Mesenteric fat pad (tissue), 1 donor: Measurements from ENCODE around the gene RPS6KA2. TPM values are rescaled to one million over a fixed set of nuclear protein-coding genes. Genes with fewer than 3 reads are reported as not detected.

ENCODE experiments used
- DNase-seq: peaks from one replicate; pipeline ENCODE4 v3.0.0-alpha.2; 2020; ENCODE audit warnings: low spot score
- total RNA-seq: library from RNA; stranded (reverse); fragmentation: NEBNext Ultra II Directional; extraction: Animal tissue kit (Norgen Biotek cat#: 25700); gene quantifications from one replicate; pipeline ENCODE4 v1.2.1, GENCODE V29; 2021
- donor health status: DM: yes; HTN: yes; CAD: no.

RPS6KA2 gene
- total RNA-seq, 1 donor from 2014 or later, result 45.2 TPM

DNA sequence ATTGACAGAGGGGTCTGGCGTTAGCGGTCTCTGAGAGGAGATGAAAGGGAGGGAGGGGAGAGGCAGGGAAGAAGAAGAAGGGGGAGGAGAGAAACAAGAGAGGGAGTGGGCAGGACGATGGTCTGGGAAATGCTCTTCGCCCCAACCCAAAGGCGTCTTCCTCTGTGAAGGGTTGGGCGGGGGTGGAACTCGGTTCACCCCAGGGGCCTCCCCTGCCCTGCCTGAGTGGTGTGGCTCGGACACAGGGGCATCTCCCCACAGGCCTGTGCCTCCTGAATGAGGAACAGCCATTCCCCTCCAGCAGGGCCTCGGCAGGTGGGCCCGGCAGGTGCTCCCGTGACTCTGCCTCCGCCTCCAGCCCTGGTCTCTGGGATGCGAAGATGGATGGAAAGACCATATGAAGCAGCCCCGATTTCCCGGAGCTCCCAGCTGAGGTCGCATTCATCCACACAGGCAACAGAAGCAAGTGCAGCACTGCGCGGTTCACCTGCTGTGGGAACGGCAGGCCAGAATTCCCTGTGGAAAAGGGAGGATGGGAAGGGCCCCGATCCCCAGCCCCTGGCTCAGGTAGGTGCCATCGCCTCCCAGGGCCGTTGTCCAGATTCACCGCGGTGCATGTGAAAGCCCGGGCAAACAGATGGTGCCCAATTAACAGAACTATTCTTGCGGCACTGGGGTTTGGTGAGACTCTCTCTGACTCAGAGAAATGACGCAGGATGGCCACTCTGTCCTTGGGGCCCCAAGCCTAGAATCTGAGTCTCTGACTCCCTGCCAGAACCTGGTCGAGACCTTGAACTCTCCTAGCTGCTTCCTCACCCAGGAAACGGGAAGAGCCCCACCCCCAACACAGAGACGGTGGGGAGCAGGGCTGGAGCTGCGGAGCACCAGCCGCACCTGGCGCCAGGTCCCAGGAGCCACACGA lies 29.4 kb upstream of the RPS6KA2 start:
- DNase-seq, result no peak

DNA sequence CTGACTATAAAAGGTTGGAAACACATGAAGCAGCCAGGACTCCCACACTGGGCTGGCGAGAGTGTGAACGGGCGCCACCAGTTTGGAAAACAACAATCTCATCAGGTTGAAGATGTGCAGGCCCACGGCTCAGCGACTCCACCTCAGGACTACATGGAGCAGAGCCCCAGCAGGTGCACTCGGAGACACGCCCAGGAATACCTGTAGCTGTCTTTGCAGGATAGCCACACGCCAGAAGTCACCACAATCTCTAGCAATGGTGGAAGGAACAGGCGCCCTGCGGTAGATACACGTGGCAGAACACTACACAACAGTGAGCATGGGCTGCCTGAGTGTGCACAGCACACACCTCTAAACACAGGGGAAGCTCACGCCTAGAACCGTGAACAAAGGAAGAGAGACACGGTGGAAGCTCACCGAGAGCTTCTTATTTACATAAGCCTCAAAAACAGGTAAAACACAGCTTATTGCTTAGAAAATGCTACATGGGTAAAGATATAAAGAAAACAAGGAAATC lies 28.7 kb upstream of the RPS6KA2 start:
- DNase-seq, result no peak

DNA sequence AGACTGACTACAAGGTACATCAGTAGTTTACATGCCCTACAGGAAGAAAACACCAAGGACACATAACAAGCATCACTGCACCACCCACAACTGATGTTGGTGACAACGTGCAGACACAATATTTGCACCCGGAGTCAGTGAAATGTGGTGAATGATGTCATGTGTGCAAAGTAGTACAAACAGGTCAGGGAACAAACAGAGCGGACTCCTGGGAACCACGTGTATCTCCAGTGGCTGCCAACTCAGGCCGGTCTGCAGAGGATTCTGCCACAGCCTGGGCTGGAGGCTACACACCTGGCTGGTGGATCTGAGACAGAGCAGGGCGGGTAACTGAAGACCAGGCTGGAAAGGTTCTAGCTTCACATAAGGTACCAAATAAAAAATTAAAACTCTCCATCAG lies 28.2 kb upstream of the RPS6KA2 start:
- no peak for DNase-seq

DNA sequence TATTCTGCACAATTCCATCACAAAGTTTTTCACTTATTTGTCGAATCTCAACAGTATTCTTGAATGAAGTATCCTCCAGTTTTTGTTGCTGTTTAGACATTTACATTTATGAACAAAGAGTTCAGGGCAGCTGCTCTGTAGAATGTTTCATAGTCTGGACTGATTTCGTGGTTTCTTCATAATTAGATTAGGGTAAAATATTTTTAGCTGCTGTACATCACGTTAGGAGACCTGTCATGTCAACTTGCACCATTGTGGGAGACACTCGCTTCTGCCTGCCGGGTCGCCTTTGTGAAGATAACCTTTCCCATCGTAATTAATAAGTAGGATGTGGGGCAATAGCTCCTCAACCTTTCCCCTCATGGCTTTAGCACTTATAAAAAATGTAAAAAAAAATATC lies 27.5 kb upstream of the RPS6KA2 start:
- no peak for DNase-seq

DNA sequence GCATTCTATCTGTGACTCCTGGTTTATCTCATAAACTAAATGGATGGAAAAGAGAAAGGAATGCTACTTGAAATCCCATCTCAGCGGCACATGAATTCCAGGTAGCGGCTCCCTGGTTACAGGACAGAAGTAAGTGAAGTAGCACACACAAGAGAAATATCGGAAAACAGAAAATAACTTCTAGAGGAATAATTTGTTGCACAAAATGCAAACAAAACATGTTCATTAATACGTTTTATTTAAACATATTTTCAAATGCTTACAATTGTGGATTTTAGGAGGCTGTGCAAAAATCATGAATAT lies 26.5 kb upstream of the RPS6KA2 start:
- no peak for DNase-seq

DNA sequence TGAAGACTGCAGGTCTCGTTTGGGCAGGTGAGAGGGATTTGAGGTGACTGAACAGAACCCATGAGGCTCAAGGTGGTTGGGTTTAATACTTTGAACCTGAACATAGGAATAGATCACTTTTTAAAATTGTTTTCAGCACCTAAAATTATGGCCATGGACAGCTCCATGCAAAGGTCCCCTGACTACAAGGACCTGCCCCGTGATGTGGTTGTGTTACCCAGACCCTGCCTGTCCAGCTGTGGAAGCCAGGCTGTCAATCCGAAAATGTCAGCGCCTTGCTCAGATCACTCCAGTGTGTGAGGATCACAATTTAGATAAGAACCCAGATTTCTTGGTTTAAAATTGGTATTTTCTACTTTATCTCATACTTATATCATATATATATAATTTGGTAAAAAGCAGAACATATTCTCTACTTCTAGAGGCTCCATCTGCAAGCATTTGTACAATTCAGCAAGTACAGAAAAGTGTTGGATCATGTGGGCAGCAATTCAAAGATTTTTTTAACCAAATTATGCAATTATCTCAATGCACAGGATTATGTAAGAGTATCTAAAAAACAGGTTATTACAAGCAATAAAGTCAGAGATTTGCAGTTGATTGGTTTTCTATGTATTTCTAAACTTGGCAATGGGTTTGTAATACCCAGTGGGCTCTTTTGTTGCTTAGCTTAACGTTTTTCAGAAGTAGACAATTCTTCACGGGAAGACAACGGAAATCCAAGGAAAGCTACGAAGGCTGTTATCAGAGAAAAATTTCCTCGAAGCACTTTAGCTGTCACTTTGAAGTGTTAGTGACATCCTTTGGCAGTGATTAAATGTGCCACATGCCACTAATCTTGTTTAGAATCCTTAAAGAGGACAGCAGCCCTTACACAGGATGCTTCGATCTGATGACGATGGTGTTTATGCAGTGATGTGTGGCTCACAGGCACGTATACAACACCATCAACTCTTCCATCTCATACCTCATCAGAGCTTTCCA lies 24.1 kb upstream of the RPS6KA2 start:
- no peak for DNase-seq

DNA sequence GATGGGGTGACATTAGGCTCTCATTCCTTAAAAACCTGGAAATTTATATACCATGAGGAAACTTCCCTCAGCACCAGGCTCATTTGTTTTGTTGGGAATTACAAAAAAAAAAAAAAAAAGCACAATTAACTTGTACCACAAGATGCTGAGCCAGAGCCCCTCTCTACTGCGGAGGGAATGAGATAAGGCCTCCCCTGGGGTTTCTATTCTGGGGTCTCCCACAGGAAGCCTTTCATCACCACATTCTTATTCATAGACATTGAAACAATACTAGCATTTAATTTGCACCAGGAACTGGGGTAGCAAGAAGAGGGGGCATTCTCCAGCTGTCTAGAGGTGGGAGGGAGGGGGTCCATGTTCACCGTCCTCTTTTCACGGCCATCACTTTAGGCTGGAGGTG lies 23.0 kb upstream of the RPS6KA2 start:
- DNase-seq, result no peak

DNA sequence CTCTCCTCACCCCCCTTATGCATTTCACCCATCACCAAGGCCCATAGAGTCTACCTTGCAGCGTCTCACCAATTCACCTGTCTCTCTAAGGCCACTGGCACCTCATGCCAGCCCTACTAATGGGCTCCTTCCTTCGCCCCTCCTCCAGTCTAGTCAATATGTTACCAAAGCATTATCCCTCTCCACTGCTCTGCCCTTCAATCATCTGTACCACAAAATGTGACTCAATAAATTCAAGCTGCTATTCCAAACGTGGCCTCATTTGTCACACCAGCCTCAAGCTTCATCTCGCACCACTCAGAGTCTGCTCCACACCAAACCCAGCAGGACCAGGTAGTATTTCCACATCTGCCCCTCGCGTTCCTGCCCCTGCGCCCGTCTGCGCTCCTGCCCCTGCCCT lies 21.8 kb upstream of the RPS6KA2 start:
- DNase-seq, result no peak

DNA sequence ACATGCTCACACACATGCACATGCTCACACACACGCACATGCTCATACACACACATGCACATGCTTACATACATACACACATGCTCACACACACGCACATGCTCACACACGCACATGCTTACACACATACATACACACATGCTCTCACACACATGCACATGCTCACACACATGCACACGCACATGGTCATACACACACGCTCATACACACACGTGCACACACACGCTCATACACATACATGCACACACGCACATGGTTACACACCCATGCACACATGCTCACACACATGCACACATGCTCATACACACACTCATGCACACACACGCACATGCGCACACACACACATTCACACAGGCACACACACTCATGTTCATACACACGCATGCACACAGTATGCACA lies 20.8 kb upstream of the RPS6KA2 start:
- no peak for DNase-seq

DNA sequence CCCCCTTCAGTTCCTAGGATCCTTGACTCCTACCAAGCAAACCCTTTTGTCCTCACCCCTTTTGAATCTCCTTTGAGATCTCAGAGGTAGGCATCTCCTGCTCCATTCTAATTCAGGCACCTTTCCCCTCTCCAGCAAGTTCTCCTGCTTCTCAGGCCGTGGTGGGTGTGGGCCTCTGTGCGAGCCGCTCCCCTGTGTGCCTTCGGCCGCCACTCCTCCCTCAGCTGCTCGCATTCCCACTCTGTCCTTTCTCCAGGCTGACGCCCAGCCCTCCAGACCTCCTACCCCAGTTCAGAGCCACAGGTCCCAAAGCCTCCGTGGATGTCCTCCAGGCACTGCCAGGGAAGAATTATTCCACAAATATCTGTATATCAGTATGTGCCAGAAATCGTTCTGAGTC lies 19.7 kb upstream of the RPS6KA2 start:
- DNase-seq, result no peak

DNA sequence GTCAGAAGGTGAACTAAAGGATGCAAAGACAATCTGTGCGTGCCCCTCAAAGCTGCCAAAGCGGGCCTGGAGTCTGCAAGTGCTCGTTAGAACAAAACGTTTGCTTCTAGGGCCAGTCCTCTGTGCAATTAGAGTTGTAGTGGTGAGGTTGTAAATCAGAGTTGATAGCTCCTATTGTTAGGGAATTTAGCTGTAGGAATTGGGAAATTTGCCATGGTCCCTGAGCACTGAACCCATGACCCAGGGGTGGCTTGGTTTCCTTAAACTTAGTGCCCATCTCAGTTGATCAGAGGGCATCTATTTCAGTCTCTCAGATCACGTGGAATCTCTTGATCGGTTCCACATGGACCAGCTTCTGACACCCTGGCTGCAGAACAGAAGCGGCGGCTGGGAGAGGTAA lies 18.8 kb upstream of the RPS6KA2 start:
- no peak for DNase-seq

DNA sequence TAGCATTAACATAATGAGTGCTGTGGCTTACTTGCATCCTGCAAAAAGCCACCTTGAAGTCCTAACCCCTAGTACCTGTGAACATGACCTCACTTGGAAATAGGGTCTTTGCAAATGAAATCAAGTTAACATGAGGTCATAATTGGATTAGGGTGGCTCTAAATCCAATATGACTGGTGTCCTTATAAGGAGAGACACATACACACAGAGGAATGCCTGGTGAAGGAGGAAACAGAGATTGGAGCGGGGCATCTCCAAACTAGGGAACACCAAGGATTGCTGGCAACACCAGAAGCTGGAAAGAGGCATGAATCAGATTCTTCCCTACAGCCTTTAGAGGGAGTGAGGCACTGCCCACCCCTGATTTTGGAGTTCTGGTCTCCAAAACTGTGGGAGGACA lies 17.6 kb upstream of the RPS6KA2 start:
- DNase-seq, result no peak

DNA sequence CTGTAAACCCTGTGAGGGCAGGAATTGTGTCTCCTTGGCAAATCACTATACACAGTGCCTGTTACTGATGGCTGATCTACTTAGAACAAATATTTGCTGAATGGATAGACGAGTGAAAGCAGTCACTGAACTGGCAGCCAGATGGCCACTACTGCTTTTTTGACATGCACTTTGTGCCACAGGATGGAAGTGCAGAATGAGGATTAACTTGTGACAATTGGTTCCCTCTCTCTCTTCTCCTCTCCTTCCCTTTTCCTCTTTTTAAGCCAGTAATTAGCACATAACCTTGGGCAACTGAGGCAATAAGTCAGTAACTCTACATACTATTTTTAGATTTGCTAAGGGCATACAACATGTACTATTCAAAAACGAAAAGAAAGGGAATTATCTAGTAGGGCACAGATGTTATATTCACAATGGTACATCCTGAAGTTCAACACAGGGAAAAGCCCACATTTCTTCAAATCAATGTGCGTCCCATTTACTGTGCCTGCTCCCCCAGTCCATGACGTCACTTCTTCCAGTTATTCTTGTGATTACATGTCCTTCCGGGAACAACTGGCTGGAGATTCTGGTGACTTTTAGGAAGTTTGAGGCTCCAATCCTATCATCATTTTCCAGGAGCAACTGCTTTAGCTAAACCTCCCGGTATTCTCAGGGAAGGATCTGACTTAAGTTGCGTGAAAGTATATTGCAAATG lies 17.0 kb upstream of the RPS6KA2 start:
- no peak for DNase-seq

DNA sequence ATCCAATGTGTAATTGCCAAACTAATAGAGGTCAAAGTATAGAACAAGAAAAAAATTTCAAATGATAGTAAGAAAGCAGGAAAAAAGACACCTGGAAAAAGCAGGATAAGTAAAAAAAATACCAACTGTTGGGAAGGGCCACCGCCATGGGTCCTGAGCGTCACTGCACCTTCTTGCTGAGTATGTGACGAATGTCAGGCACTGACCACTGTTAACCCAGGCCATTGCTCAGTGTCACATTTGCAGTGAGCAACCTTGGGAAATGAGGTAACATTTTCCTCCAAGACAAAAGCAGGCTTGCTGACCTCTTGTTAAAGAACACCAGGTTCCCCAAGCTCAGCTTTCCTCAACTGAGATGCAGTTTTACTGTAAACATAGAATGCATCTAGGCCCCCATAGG lies 15.6 kb upstream of the RPS6KA2 start:
- DNase-seq, result no peak

DNA sequence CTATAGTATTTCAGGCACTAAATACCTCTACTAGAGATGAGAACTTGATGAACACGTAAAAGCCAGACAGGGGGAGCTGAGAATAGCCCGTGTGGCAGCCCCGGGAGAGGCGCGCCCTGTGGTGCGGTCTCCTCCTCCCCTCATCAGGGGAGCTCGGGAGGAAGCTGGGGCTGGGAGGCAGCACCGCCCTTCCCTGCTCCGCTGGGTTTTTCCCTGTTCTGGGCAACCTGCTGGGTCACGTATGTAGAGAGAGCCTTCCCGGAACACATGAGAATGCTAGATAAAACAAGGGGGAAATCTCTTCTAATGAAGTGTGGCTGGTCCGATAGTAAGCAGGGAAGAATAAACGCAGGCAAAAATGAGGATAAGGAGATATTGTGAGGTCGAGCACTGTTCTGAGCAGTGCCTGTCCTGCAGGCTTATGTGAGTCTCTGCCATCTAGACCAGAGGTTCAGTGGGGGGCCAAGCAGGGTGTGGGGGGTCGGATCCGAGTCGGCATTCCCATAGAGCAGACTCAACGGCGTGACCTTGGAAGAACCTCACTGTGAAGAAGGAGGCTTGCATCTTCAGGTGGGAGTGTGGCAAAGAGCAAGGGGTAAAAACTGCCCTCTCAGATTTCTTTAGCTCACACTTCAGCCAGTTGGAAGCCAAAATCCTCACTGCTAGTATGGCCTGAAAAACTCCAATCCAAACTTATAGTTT lies 13.4 kb upstream of the RPS6KA2 start:
- no peak for DNase-seq

DNA sequence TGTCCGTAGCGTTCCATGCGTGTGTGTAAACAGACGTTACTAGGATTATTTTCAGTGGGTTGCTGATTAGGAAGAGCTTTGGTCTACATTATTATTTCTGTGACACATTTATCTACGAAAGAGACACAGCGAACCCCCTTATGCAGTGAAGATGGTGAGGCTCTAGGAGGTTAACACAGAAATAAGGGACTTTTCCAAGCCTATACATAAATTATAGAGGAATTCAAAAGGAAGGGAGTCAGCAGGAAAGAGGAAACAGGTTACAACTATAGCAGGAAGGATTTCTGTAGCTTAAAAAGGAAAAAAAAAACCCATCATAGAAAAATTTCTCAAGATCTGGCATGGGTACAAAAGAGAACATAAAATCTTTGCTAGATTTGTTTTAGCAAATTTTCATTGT lies 12.9 kb upstream of the RPS6KA2 start:
- DNase-seq, result no peak

DNA sequence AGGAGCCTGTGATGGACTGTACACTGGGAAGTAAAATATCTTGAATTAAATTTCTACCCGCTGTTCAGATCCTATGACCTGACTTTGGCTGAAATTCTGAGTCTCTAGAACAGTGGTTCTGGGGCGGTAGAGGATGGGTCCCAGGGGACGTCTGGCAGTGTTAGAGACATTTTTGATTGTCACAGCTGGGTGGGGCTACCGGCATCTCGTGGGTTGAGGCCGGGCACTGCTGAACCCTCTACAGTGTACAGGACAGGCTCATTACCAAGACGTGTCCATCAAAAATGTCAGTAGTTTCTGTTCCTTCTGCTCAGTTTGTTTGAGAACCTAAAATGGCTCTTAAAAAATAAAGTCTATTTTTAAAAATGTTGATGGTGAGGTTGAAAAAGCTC lies 11.5 kb upstream of the RPS6KA2 start:
- DNase-seq, result no peak

DNA sequence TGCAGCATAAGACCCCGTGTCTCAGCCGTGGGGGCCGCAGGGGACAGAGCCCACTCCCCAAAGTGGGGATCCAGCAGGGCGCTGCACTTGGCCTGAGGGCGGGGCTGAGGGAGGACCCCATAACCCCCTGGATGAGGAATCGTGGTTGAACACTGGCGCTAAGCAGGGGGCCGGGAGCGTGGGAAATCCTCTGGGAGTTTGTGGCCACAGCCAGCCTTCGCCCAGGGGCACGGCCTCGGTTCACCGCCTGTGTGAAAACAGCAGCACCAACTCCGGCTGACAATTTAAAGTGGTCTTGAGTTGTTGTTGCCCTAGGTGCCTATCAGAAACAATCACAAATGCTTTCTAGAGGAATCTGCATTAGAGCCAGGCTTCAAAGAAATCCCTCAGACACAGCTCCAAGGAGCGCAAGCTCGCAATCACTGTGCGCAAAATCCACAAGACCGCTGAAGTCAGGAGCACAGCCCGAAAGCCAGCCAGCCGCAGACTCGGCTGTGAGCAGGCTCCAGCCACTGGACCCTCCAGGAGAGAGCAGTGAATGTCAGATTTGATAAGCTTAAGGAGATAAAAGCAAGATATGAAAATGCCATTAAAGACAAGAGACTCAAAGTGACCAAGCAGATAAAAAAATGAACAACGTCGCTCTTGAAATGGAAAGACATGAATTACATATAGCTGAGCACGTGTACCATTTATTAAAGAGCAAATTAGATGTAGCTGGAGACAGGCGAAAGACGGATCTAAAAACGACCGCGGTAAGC lies 10.9 kb upstream of the RPS6KA2 start:
- no peak for DNase-seq

DNA sequence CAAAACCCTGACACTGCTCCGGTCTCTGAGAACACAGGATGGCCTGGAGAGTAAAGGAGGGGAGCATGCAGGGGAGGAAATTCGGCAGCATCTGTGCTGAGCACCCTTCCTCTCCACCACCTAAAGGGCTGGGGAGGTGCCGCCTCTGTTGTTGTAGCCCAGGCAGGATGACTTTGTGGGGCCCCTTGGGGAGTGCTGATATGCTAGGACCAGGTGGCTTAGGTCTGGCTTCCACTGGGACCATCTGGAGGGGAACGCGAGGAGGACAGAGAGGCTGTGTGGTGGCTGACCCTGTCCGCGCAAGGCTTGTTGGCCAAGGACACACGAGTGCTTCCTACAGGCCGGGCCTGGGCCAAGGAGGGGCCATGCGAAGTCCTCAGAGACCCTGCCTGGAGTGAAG lies 9.9 kb upstream of the RPS6KA2 start:
- DNase-seq, result no peak
